ENCODE results near the gene MUC5B.
"Not testable (repeated sequence)": the region's sequence is repeated elsewhere in the genome, so short reads cannot be mapped to it uniquely, and the experiment has no call there.

Gene MUC5B

GRCh38 chr11:1261241-1262071 is 38.6 kb downstream of the MUC5B start:
- no peak for DNase-seq (ENCODE audit: low read depth in 2 of 2, low spot score in 1 of 2)

- peak; percentile 70 to 71 for DNase-seq (ENCODE audit: low read depth in 2 of 2, low spot score in 1 of 2)
Measured at GRCh38 chr11:1262172-1263006, 39.5 kb downstream of the MUC5B start.

GRCh38 chr11:1263010-1263409 is 40.1 kb downstream of the MUC5B start:
- DNase-seq (ENCODE audit: low read depth in 2 of 2, low spot score in 1 of 2): no peak

- not testable (repeated sequence) for DNase-seq (ENCODE audit: low read depth in 2 of 2, low spot score in 1 of 2)
Measured at GRCh38 chr11:1264444-1264843, 41.6 kb downstream of the MUC5B start.

GRCh38 chr11:1265480-1265879 is 42.6 kb downstream of the MUC5B start:
- DNase-seq (ENCODE audit: low read depth in 2 of 2, low spot score in 1 of 2): not testable (repeated sequence)

GRCh38 chr11:1266976-1267375 is 44.1 kb downstream of the MUC5B start:
- DNase-seq (ENCODE audit: low read depth in 2 of 2, low spot score in 1 of 2): not testable (repeated sequence)

- no peak for DNase-seq (ENCODE audit: low read depth in 2 of 2, low spot score in 1 of 2)
Measured at GRCh38 chr11:1267441-1268100, 44.7 kb downstream of the MUC5B start.

- no peak for DNase-seq (ENCODE audit: low read depth in 2 of 2, low spot score in 1 of 2)
Measured at GRCh38 chr11:1269957-1270356, 47.1 kb downstream of the MUC5B start.

GRCh38 chr11:1270476-1270875 is 47.6 kb downstream of the MUC5B start:
- no peak for DNase-seq (ENCODE audit: low read depth in 2 of 2, low spot score in 1 of 2)

- no peak for DNase-seq (ENCODE audit: low read depth in 2 of 2, low spot score in 1 of 2)
Measured at GRCh38 chr11:1271002-1271401, 48.1 kb downstream of the MUC5B start.

GRCh38 chr11:1271406-1271805 is 48.5 kb downstream of the MUC5B start:
- DNase-seq (ENCODE audit: low read depth in 2 of 2, low spot score in 1 of 2): no peak

- DNase-seq (ENCODE audit: low read depth in 2 of 2, low spot score in 1 of 2): no peak
Measured at GRCh38 chr11:1271927-1272326, 49.1 kb downstream of the MUC5B start.

GRCh38 chr11:1272531-1272930 is 49.7 kb downstream of the MUC5B start:
- DNase-seq (ENCODE audit: low read depth in 2 of 2, low spot score in 1 of 2): no peak

- DNase-seq (ENCODE audit: low read depth in 2 of 2, low spot score in 1 of 2): no peak
Measured at GRCh38 chr11:1274501-1274900, 51.6 kb downstream of the MUC5B start.

GRCh38 chr11:1275021-1275420 is 52.2 kb downstream of the MUC5B start:
- DNase-seq (ENCODE audit: low read depth in 2 of 2, low spot score in 1 of 2): no peak

- no peak for DNase-seq (ENCODE audit: low read depth in 2 of 2, low spot score in 1 of 2)
Measured at GRCh38 chr11:1276041-1276790, 53.4 kb downstream of the MUC5B start.

- DNase-seq (ENCODE audit: low read depth in 2 of 2, low spot score in 1 of 2): no peak
Measured at GRCh38 chr11:1276866-1277615, 54.2 kb downstream of the MUC5B start.

- DNase-seq (ENCODE audit: low read depth in 2 of 2, low spot score in 1 of 2): no peak
Measured at GRCh38 chr11:1277936-1278512, 55.2 kb downstream of the MUC5B start.

GRCh38 chr11:1278766-1279673 is 56.2 kb downstream of the MUC5B start:
- DNase-seq (ENCODE audit: low read depth in 2 of 2, low spot score in 1 of 2): no peak
